Measurements from ENCODE around the gene SOX6.

- TF ChIP-seq EZH2 (IDR thresholded peaks at IDR 0.05) (no peak), CTCF (IDR thresholded peaks at IDR 0.05) (no peak)
Observed at GRCh38 chr11:16296273-16296672, 60.1 kb downstream of the SOX6 start.
